SK-N-MC (cell line): ENCODE measurements around the gene ZNF282.

Source experiments
- EZH2 ChIP-seq: fragments of 200-600 bp; sonication (generic); IDR thresholded peaks from one replicate; pipeline ENCODE4 v1.6.1; 2017; ENCODE audit warnings: antibody characterized with exemption
- POLR2AphosphoS5 ChIP-seq: IDR thresholded peaks from 2 replicates; pipeline ENCODE4 v1.6.1; 2012; ENCODE audit warnings: mild to moderate bottlenecking, low read depth, low read length, borderline replicate concordance

- TF ChIP-seq POLR2AphosphoS5: no peak
- TF ChIP-seq EZH2: no peak
Observed at GRCh38 chr7:149240637-149241036, 45.3 kb downstream of the ZNF282 start.
